Glomerular visceral epithelial cell (primary cell): Measurements from ENCODE around the gene ACTL7A.
"Not testable (repeated sequence)": the region's sequence is repeated elsewhere in the genome, so short reads cannot be mapped to it uniquely, and the experiment has no call there.

Experiments used
- DNase-seq: peaks from one replicate; pipeline ENCODE4 v3.0.0-alpha.2; 2016; ENCODE audit errors: extremely low spot score

Gene ACTL7A

DNA sequence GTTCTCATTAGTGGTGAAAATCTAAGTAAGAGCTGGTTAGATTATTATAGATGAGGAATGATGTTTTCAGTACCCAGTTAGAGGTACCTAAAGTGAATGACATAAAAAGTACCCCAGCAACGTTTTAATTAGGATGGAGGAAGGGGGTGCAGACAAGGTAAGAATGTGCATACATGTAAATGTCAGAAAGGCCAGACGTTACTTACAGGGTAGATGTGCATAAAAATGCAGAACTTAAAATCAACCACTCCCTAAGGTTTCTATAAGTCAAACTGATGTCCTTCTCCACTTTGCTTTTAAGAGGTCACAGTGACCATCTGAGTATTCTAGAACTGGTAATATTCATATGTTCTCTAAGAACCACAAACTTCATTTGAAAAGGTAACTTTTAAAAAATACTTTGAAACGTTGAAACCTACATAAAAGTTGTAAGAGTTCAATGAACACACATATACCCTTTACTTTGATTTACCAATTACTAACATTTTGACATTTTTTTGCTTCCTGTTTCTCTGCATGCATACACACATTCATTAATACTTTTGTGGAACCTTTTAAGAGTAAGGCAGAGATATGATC is 18.8 kb downstream of the ACTL7A start:
- DNase-seq, result no peak

DNA sequence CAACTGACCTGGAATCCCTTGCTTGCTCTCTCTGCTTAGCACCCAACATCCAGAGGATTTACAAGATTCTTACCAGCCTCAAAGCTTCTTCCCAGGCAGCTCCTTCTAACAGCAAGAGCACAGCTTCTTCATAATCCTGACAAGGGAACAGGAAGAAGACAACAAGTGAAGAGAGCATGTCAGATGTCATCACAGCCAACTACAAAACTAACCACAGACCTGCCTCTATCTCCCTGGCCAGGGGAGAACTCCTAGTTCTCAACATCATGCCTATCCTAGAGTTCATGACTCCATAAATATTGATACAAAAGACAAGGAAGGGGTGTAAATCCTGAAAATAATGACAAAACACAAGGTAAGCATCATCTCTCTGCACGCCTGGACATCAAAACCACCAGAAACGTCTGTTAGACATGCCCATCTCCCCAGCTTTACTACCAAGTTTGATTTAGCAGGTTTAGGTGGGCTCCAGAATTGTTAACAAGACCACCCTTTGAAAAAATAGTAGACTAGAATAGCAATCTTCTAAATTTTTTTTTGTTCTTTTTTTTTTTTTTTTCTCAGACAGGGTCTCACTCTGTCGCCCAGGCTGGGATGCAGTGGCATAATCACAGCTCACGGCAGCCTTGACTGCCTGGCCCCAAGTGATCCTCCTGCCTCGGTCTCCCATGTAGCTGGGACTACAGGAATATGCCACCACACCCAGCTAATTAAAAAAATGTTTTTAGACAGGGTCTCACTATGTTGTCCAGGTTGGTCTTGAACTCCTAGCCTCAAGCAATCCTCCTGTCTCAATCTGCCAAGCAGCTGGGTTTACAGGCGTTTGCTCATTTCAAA is 20.2 kb downstream of the ACTL7A start:
- no peak for DNase-seq

DNA sequence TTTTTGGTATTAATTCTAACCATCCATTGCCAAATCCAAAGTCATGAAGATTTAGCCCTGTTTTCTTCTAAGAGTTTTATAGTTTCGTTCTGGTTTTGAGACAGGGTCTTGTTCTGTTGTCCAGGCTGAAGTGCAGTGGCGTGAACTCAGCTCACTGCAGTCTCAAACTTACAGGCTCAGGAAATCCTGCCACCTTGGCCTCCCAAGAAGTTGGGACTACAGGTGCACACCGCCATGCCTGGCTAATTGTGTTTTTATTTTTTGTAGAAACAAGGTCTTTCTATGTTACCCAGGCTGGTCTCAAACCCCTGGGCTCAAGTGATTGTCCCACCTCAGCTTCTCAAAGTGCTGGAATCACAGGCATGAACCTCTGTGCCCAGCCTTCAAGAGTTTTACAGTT is 21.0 kb downstream of the ACTL7A start:
- no peak for DNase-seq

DNA sequence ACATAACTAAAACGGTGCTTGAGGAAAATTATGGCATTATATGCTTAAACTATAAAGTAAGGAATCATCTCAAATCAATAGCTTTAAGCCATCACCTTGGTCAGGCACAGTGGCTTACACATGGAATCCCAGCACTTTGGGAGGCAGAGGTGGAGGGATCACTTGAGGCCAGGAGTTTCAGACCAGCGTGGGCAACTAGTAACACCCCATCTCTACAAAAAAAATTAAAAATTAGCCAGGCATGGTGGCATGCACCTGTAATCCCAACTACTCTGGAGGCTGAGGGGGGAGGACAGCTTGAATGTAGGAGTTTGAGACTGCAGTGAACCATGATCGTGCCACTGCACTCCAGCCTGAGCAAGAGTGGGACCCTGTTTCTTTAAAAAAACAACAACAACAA is 22.6 kb downstream of the ACTL7A start:
- DNase-seq, result no peak

DNA sequence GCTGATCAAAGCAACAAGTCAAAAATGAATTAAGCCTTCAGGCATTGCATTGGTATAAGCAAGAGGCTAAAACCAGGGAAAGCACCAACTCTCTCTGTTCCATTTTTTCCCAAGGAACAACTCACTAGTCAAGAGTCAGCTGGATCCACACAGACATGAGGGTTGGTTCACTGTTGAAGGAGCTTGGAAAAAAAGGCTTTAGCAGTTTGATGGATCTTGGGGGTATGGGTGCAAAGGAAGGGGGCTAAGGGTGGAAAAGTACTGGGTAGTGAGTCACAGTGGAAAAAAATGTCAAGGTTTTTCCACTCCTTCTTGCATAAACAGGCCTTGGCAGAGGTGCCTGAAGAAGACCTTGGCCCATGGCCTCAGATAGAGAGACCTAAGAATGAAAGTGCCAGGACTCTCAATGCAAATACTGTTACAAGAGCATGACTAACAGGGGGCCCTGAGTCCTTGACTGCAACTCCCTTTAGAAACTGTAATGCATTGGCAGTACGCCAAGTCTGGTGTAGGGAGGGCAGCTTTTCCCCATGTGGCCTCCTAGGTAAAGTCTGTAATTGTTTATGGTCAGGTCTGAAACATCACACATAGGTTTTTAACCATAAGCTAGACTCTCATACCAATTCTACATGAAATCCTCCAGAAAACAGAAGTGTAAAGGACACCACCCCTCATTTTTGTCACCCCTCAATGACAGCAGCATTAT is 23.7 kb downstream of the ACTL7A start:
- DNase-seq, result peak; percentile 82

DNA sequence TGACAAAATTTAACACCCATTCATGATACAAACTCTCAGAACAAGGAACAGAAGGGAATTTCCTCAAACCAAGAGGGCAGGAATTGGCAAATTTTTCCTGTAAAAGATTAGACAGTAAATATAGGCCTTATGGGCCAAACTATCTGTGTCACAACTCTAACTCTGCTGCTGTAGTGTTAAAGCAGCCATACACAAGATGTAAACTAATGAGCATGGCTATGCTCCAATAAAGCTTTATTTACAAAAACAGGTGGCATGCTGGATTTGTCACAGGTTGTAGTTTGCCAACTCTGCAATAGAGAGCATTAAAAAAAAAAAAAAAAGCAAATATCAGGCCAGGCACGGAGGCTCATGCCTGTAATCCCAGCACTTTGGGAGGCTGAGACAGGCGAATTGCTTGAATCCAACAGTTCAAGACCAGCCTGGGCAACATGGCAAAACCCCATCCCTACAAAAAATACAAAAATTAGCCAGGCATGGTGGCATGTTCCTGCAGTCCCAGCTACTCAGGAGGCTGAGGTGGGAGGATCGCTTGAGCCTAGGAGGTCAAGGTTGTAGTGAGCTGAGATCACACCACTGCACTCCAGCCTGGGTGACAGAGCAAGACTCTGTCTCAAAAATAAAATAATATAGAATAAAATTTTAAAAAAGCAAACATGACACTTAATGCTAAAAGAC is 24.7 kb downstream of the ACTL7A start:
- not testable (repeated sequence) for DNase-seq

DNA sequence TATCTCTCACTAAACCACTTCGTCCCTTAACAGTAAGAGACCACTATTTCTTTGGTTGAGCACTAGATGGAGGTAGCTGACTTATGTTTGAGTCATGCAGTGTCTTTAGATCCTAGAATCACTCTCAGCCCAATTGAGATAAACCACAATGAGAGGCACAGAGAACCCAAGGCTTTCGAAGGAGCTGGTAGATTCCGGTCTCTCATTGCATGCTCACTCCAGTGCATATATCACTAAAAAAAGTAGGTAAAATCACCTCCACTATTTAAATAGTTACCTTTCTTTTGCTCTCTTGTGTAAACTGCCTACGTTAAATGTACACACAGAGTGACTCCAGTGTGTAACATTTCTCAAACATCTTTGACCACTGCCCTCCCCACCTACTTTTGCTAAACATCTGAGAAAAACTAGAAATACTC is 27.6 kb downstream of the ACTL7A start:
- peak; percentile 26 for DNase-seq

DNA sequence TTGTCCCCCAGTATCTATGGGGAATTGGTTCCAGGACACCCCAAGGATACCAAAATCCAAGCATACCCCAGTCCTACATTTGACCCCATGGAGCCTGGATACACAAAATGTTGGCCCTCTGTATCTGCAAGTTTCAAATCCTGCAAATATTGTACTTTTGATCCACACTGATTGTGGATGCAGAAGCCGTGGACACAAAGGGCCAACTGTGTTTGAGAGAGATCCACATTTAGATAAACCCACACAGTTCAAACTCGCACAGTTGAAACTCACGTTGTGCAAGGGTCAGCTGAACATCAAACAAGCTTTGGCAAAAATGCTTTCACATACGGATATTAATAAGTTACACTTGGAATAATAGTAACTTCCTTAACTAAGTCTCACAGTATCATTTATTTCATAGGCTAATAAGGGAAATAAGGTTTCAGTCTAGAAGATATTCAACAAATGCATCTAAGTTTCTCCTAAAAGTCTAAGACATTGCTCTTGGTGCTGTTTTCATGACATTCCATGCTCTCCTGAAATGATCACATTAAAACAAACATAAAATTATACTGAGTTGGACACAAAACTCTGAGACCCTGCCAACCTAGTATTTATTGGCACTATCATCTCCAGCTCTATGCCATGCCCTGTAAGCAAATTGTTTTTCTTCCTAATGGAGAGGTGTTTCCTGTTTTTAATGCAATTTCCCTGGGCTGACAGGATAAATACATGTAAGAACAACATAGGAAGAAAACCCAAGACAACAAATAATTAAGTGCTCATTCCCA is 32.3 kb downstream of the ACTL7A start:
- no peak for DNase-seq

DNA sequence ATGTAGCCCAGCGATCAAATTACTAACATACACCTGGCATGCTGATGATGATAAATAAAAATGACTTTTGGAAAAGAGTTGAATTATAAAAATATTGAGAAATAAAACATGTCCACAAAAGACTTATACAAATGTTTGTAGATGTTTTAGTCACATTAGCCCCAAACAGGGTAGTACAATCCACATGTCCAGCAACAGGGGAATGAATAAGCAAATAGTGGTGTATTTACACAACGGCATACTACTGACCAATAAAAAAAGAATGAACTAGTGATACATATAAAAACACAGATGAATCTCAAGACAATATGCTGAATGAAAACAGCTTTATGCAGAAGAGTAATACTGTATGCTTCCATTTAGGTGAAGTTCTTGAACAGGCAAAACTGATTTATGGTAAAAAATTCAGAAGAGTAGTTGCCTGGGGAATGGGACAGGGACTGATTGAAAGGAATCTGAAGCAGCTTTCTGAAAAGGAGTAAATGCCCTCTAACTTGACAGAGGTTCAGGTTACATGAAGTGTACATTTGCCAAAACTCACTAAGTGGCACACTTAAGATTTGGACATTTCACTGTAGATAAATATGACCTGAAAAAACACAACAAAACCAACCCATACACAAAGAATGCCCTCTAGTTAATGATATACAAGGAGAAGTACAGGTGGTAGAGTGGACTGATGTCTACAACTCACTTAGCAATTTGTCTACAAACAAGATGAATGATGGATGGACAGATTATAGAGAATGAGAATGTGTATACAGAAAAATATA is 35.4 kb downstream of the ACTL7A start:
- DNase-seq, result no peak

DNA sequence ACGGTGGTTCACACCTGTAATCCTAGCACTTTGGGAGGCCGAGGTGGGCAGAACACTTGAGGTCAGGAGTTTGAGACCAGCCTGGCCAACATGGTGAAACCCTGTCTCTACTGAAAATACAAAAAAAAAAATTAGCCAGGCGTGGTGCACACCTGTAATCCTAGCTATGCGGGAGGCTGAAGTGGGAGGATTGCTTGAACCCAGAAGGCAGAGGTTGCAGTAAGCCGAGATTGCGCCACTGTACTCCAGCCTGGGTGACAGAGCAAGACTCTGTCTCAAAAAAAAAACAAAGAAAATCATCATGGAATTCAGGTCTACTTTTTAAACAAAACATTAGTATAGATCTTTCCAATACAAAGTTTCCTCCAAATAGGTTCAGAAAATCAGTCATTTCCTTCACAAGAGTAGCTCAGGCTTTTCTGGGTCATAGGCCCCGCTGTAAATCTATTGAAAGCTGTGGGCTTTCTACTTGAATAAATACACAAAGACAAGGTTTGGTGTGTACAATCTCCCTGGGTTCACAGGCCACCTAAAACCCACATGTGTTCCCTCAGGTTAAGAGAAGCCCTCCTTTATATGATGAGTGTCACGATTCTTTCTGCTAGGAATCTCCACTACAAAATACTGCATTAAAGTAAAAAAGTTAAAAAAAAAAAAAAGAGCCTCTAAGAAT is 37.1 kb downstream of the ACTL7A start:
- not testable (repeated sequence) for DNase-seq

DNA sequence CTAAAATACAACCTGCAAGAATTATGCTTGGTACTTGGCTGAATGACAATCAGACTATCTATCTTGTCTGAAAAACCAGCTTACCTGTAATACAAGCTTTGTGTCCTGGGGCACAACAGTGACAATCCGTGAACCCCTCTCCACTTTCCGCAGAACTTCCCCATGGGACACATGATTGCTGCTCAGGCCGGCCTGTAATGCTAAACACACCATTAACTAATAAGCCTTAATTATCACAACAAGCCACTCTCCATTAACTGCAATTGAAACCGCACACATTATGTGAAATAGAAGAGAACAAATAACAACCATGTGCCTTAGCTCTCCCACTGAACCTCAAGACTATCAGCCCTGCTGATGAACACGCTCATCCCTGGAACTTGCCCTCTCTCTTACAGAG is 38.1 kb downstream of the ACTL7A start:
- no peak for DNase-seq

DNA sequence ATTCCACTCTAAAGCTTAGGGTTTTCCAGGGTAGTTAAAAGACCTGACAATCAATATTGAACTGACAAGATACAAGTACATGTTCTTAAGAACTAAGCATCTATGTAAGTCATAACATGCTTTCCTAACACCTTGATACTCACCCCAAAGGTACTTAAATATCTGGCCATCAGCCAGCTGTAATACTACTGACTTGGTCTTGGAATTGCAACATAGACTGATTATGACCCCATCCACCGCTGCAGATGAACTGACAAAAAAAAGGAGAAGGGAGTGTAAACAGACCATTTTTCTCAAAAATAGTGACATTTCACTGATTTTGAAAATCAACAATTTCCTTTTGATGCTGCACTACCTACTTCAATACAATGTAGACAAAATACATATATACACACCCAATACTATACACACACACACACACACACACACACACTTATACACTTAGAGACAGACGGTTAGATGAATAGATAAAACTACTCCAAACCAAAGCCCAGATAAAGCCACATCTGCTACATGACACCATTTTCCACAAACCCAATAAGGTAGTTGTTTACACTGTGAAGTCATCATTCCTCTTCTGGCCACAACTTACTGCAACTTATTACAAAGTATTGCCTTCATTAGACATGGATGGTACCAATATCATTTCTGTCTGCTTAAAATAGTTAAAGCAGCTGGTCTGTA is 41.5 kb downstream of the ACTL7A start:
- no peak for DNase-seq

DNA sequence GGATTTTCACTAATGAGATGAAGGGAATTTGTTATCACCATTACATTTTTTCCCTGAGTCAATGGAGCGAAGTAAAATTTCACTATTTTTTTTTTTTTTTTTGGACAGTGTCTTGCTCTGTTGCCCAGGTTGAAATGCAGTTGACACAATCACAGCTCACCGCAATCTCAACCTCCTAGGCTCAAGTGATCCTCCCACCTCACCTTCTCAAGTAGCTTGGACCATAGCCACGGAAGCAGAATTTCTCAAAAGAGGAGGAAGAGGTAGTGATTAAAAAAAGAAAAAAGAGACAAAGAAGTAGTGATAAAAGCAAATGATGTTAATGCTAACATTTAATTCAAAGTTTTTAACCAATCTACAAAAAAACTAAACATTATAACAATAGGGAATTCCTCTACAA is 42.1 kb downstream of the ACTL7A start:
- DNase-seq, result no peak

DNA sequence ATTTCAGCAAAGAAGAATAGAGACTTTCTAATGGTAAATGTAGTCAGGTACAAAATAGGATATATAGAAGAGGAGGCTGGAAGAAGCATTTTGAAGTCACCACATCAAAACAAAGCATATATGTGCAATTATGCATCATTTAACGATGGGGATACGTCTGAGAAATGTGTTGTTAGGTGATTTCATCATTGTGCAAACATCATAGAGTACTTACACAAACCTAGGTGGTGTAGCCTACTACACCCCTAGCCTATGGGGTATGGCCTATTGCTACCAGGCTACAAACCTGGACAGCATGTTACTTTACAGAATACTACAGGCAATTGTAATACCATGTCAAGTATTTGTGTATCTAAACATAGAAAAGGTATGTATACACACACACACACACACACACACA is 43.4 kb downstream of the ACTL7A start:
- no peak for DNase-seq

DNA sequence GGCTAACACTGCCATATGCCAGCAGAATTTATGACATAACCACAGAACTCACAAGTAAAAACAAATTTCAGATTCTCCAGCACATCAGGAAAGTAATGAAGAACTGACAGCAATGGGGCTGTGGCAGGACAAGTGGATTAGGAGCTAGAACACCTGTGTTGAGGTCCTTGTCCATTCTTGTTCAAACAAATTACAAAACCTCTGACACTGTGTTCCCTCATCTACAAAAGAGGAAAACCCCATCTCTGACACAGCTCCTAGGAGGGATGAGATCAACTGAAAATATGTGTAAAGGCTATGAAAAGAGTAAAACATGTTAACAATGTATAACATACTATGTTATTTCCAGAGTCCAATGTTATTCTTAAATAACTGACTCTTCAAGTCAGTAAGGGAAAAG is 48.3 kb downstream of the ACTL7A start:
- no peak for DNase-seq

DNA sequence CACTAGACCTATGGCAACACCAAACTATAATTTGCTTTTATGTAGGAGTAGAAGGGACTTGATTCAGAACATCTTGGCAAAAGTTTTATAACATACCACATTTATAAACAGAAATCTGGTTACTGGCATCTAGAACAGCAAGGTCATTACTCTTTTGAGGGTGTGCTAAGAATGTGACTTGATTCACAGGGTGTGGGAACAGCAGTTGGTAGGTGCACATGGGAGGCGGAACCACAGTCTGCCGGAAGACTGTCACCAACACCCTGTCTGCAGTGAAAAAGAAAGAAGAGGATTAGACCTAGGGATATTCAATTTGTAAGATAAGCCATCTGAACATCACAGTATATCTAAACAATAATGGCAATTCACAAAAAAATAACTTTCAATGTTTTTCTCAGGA is 48.8 kb downstream of the ACTL7A start:
- DNase-seq, result no peak

DNA sequence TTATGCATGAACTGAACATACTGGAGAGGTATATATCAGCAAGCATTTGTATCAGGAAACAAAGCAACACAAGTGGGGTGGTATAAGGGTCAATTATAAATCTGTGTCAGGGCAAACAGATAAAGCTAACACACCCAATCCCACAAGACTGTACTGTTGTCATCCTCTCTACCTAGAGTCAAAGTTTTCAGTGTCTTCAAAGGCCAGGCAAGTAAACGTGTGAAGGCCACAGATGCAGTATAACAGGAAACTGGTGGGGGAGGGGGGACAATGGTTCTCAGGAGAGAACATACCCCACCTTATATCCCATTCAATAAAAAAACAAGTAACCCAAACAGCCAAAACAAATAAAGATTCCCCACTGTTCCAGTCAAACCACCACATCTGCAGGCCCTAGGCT is 49.8 kb downstream of the ACTL7A start:
- no peak for DNase-seq
